HepG2 (cell line): ENCODE results near the gene SSNA1. TPM values are rescaled to one million over a fixed set of nuclear protein-coding genes. Genes with fewer than 3 reads are reported as not detected.

Experiments
- ATRX ChIP-seq: sonication (generic); formaldehyde crosslinking; IDR thresholded peaks from 2 replicates; pipeline ENCODE4 v1.4.0; 2020; ENCODE audit warnings: missing genetic modification reagents, borderline replicate concordance
- GLI4 ChIP-seq: sonication (generic); formaldehyde crosslinking; IDR thresholded peaks from 2 replicates; pipeline ENCODE4 v1.5.1; 2020; ENCODE audit warnings: missing genetic modification reagents, mild to moderate bottlenecking, moderate library complexity, borderline replicate concordance
- MAFF ChIP-seq: IDR thresholded peaks from 2 replicates; pipeline ENCODE4 v1.6.1; 2011; ENCODE audit warnings: low read depth, low read length, improper control_type of control experiment
- MEIS1 ChIP-seq: sonication (generic); formaldehyde crosslinking; IDR thresholded peaks from 2 replicates; pipeline ENCODE4 v1.9.0; 2021; ENCODE audit warnings: mild to moderate bottlenecking, missing genetic modification reagents, moderate library complexity, borderline replicate concordance
- NR2C2 ChIP-seq: sonication (generic); formaldehyde crosslinking; IDR thresholded peaks from 2 replicates; pipeline ENCODE4 v1.4.0; 2020; ENCODE audit warnings: missing genetic modification reagents, mild to moderate bottlenecking, moderate library complexity, borderline replicate concordance
- NR2F1 ChIP-seq, 2 experiments: fragments of 450-650 bp in 1 of 2; formaldehyde crosslinking in 1 of 2; IDR thresholded peaks; 2 replicates each; pipeline versions ENCODE4 v1.5.0 to v1.6.1; 2016 to 2020; ENCODE audit warnings: mild to moderate bottlenecking in 1 of 2, missing compliant biosample characterization in 1 of 2, missing genetic modification reagents in 1 of 2, moderate library complexity in 1 of 2
- POLR2G ChIP-seq: fragments of 200-400 bp; formaldehyde crosslinking; IDR thresholded peaks from 2 replicates; pipeline ENCODE4 v1.6.1; 2018; ENCODE audit warnings: mild to moderate bottlenecking, low read depth, low read length, moderate library complexity
- RBM22 ChIP-seq: fragments of 200-400 bp; formaldehyde crosslinking; optimal IDR thresholded peaks from 2 replicates; pipeline ENCODE3; 2017; ENCODE audit warnings: mild to moderate bottlenecking, low read length, moderate library complexity
- RORA ChIP-seq: sonication (generic); formaldehyde crosslinking; IDR thresholded peaks from 2 replicates; pipeline ENCODE4 v1.5.0; 2020; ENCODE audit warnings: mild to moderate bottlenecking, missing genetic modification reagents, moderate library complexity
- RXRB ChIP-seq: IDR thresholded peaks from 2 replicates; pipeline ENCODE4 v1.6.1; 2016; ENCODE audit warnings: borderline replicate concordance, missing genetic modification reagents, missing compliant biosample characterization
- ZBTB7B ChIP-seq: sonication (generic); formaldehyde crosslinking; IDR thresholded peaks from 2 replicates; pipeline ENCODE4 v1.4.0; 2020; ENCODE audit warnings: missing genetic modification reagents
- ZFP90 ChIP-seq: sonication (generic); formaldehyde crosslinking; IDR thresholded peaks from 2 replicates; pipeline ENCODE4 v1.8.0; 2022; ENCODE audit warnings: missing genetic modification reagents, mild to moderate bottlenecking, inconsistent platforms, borderline replicate concordance
- ZNF431 ChIP-seq: sonication (generic); formaldehyde crosslinking; IDR thresholded peaks from 2 replicates; pipeline ENCODE4 v1.9.0; 2022; ENCODE audit warnings: missing genetic modification reagents, low read depth, mild to moderate bottlenecking, borderline replicate concordance
- ZNF484 ChIP-seq: sonication (generic); formaldehyde crosslinking; IDR thresholded peaks from 2 replicates; pipeline ENCODE4 v1.5.1; 2020; ENCODE audit warnings: mild to moderate bottlenecking, low read depth, missing genetic modification reagents, borderline replicate concordance
- ZNF569 ChIP-seq: sonication (generic); formaldehyde crosslinking; IDR thresholded peaks from 2 replicates; pipeline ENCODE4 v1.5.0; 2020; ENCODE audit warnings: mild to moderate bottlenecking, missing genetic modification reagents, moderate library complexity, borderline replicate concordance
- ZNF768 ChIP-seq: sonication (generic); formaldehyde crosslinking; IDR thresholded peaks from 2 replicates; pipeline ENCODE4 v1.4.0; 2020; ENCODE audit warnings: missing genetic modification reagents
- ZNF878 ChIP-seq: sonication (generic); formaldehyde crosslinking; IDR thresholded peaks from 2 replicates; pipeline ENCODE4 v1.8.1; 2023; ENCODE audit warnings: mild to moderate bottlenecking, missing genetic modification reagents, moderate library complexity
- polyA plus RNA-seq, 8 experiments: library from polyadenylated mRNA; depleted of rRNA in 3 of 8; stranded (reverse) in 7 of 8; unstranded in 1 of 8; fragments of >200 nt; fragmentation: Illumina TruSeq in 4 of 8; extraction: Trizol in 4 of 8; gene quantifications; 2 replicates each; pipeline versions ENCODE4 v1.2.1 to v1.2.3, GENCODE V29; 2011 to 2016; ENCODE audit warnings: low read depth in 4 of 8, missing spikeins in 1 of 8, mixed read lengths in 1 of 8; ENCODE audit not compliant: insufficient read depth in 1 of 8
- total RNA-seq, 5 experiments: library from RNA; depleted of rRNA; stranded (reverse); fragments of >200 nt; fragmentation: Illumina TruSeq; extraction: Trizol; gene quantifications; 2 replicates each; pipeline ENCODE4 v1.2.3, GENCODE V29; 2016; ENCODE audit warnings: low read depth in 1 of 5
- TF ChIP-seq, protein P1 (sequence below): sonication (generic); formaldehyde crosslinking; conservative IDR thresholded peaks from 2 replicates; pipeline ENCODE4 v1.4.0; 2020; ENCODE audit warnings: missing genetic modification reagents
- TF ChIP-seq, protein P2 (sequence below): sonication (generic); formaldehyde crosslinking; IDR thresholded peaks from 2 replicates; pipeline ENCODE4 v1.4.0; 2020; ENCODE audit warnings: missing genetic modification reagents
- TF ChIP-seq, protein P3 (sequence below): sonication (generic); formaldehyde crosslinking; IDR thresholded peaks from 2 replicates; pipeline ENCODE4 v1.5.0; 2020; ENCODE audit warnings: missing genetic modification reagents
- TF ChIP-seq, protein P4 (sequence below): sonication (generic); formaldehyde crosslinking; IDR thresholded peaks from 2 replicates; pipeline ENCODE4 v1.5.0; 2020; ENCODE audit warnings: mild to moderate bottlenecking, missing genetic modification reagents

Gene SSNA1
- total and polyA plus RNA-seq, 2 of the 13 experiments (the other 11 are each of a cell fraction or from before 2014, with no cell fraction given) = 35.9 to 49.4 TPM

DNA sequence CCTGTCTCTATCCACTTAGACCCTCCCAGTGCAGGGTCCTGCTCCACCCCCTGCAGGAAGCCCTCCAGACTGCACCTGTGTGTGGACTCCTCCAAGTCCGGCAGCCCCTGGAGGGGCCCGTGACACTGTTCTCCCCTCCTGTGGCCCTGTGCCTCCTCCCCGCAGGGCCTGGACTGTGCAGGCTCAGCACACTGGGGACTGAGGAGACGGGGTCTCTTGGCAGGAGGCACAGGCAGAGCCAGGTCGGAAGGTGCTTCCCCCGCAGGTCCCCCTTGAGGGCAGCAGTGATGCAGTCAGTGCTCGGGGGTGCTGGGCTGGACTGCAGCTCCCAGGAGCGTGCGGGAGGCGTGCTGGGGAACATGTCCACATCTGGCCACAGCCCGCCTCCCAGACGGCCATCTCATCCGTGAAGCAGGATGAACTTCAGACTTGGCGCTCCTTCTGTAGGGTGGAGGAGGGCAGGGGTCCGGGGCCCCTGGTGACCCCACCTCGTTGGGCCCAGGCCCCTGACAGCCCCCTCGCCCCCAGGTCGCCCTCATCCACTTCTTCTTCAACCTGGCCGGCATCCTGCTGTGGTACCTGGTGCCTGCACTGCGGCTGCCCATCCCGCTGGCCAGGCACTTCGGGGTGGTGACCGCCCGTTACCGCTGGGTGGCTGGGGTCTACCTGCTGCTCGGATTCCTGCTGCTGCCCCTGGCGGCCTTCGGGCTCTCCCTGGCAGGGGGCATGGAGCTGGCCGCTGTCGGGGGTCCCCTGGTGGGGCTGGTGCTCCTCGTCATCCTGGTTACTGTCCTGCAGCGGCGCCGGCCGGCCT, 47.2 kb downstream of the SSNA1 start (continued):
- TF ChIP-seq, protein P1, sequence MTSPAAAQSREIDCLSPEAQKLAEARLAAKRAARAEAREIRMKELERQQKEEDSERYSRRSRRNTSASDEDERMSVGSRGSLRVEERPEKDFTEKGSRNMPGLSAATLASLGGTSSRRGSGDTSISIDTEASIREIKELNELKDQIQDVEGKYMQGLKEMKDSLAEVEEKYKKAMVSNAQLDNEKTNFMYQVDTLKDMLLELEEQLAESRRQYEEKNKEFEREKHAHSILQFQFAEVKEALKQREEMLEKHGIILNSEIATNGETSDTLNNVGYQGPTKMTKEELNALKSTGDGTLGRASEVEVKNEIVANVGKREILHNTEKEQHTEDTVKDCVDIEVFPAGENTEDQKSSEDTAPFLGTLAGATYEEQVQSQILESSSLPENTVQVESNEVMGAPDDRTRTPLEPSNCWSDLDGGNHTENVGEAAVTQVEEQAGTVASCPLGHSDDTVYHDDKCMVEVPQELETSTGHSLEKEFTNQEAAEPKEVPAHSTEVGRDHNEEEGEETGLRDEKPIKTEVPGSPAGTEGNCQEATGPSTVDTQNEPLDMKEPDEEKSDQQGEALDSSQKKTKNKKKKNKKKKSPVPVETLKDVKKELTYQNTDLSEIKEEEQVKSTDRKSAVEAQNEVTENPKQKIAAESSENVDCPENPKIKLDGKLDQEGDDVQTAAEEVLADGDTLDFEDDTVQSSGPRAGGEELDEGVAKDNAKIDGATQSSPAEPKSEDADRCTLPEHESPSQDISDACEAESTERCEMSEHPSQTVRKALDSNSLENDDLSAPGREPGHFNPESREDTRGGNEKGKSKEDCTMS = no peak
- TF ChIP-seq POLR2G = no peak
- TF ChIP-seq NR2C2 = no peak
- TF ChIP-seq, protein P2, sequence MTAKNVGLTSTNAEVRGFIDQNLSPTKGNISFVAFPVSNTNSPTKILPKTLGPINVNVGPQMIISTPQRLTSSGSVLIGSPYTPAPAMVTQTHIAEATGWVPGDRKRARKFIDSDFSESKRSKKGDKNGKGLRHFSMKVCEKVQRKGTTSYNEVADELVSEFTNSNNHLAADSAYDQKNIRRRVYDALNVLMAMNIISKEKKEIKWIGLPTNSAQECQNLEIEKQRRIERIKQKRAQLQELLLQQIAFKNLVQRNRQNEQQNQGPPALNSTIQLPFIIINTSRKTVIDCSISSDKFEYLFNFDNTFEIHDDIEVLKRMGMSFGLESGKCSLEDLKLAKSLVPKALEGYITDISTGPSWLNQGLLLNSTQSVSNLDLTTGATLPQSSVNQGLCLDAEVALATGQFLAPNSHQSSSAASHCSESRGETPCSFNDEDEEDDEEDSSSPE = peak; percentile 55; the same call in 1 of the 2 replicates
- TF ChIP-seq GLI4 (CRISPR knock-in tag) = no peak
- no peak for TF ChIP-seq MAFF
- no peak for TF ChIP-seq NR2F1 (CRISPR knock-in tag; IDR thresholded peaks at IDR 0.05)
- TF ChIP-seq ZBTB7B (CRISPR knock-in tag) = peak; percentile 62
- TF ChIP-seq ZFP90 (CRISPR knock-in tag) = no peak
- TF ChIP-seq RORA (CRISPR knock-in tag) = no peak
- TF ChIP-seq ATRX (CRISPR knock-in tag) = no peak
- no peak for TF ChIP-seq ZNF569
- TF ChIP-seq, protein P3, sequence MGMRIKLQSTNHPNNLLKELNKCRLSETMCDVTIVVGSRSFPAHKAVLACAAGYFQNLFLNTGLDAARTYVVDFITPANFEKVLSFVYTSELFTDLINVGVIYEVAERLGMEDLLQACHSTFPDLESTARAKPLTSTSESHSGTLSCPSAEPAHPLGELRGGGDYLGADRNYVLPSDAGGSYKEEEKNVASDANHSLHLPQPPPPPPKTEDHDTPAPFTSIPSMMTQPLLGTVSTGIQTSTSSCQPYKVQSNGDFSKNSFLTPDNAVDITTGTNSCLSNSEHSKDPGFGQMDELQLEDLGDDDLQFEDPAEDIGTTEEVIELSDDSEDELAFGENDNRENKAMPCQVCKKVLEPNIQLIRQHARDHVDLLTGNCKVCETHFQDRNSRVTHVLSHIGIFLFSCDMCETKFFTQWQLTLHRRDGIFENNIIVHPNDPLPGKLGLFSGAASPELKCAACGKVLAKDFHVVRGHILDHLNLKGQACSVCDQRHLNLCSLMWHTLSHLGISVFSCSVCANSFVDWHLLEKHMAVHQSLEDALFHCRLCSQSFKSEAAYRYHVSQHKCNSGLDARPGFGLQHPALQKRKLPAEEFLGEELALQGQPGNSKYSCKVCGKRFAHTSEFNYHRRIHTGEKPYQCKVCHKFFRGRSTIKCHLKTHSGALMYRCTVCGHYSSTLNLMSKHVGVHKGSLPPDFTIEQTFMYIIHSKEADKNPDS (CRISPR knock-in tag) = 0 out of 2 replicates have a peak, but pooled peaks have one; percentile 23
- no peak for TF ChIP-seq MEIS1 (CRISPR knock-in tag)
- TF ChIP-seq ZNF768 = peak; percentile 25; the same call in 1 of the 2 replicates
- TF ChIP-seq ZNF431 (CRISPR knock-in tag) = no peak
- TF ChIP-seq RBM22 = no peak
- TF ChIP-seq, protein P4, sequence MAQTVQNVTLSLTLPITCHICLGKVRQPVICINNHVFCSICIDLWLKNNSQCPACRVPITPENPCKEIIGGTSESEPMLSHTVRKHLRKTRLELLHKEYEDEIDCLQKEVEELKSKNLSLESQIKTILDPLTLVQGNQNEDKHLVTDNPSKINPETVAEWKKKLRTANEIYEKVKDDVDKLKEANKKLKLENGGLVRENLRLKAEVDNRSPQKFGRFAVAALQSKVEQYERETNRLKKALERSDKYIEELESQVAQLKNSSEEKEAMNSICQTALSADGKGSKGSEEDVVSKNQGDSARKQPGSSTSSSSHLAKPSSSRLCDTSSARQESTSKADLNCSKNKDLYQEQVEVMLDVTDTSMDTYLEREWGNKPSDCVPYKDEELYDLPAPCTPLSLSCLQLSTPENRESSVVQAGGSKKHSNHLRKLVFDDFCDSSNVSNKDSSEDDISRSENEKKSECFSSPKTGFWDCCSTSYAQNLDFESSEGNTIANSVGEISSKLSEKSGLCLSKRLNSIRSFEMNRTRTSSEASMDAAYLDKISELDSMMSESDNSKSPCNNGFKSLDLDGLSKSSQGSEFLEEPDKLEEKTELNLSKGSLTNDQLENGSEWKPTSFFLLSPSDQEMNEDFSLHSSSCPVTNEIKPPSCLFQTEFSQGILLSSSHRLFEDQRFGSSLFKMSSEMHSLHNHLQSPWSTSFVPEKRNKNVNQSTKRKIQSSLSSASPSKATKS (CRISPR knock-in tag) = no peak
- no peak for TF ChIP-seq ZNF878
- no peak for TF ChIP-seq ZNF484 (CRISPR knock-in tag)
- peak; percentile 30; the same call in 1 of the 2 replicates for TF ChIP-seq RXRB (CRISPR knock-in tag)
